K562 (cell line): ENCODE measurements around the gene PCDH1. TPM values are rescaled to one million over a fixed set of nuclear protein-coding genes. Genes with fewer than 3 reads are reported as not detected.

Source experiments
- ATF3 ChIP-seq, 2 experiments: fragments of 450-650 bp in 1 of 2; sonication (generic) in 1 of 2; formaldehyde crosslinking in 1 of 2; IDR thresholded peaks in 1 of 2; conservative IDR thresholded peaks in 1 of 2; 2 replicates each; pipeline versions ENCODE4 v1.6.1 to v1.8.1; 2016 to 2023; ENCODE audit warnings: mild to moderate bottlenecking in 2 of 2, moderate library complexity in 2 of 2, inconsistent platforms in 1 of 2, missing genetic modification reagents in 1 of 2
- CBFA2T2 ChIP-seq: fragments of 450-650 bp; conservative IDR thresholded peaks from 2 replicates; pipeline ENCODE4 v1.6.1; 2017; ENCODE audit warnings: mild to moderate bottlenecking
- CREB1 ChIP-seq, 2 experiments: sonication (generic) in 1 of 2; formaldehyde crosslinking in 1 of 2; IDR thresholded peaks; 2 replicates each; pipeline versions ENCODE4 v1.6.1 to v1.8.0; 2012 to 2022; ENCODE audit warnings: inconsistent platforms in 1 of 2, mild to moderate bottlenecking in 1 of 2, missing genetic modification reagents in 1 of 2, moderate library complexity in 1 of 2
- DPF2 ChIP-seq: fragments of 450-650 bp; IDR thresholded peaks from 2 replicates; pipeline ENCODE4 v1.6.1; 2016
- GABPB1 ChIP-seq: sonication (generic); formaldehyde crosslinking; IDR thresholded peaks from 2 replicates; pipeline ENCODE4 v1.8.0; 2022; ENCODE audit warnings: mild to moderate bottlenecking, missing genetic modification reagents
- KDM2B ChIP-seq: fragments of 250-450 bp; sonication (Bioruptor Pico); IDR thresholded peaks from 2 replicates; pipeline ENCODE4 v1.8.0; 2021; ENCODE audit warnings: mild to moderate bottlenecking, moderate library complexity
- MCM3 ChIP-seq: fragments of 450-650 bp; IDR thresholded peaks from 2 replicates; pipeline ENCODE4 v1.6.1; 2016
- MTA1 ChIP-seq: fragments of 450-650 bp; IDR thresholded peaks from 2 replicates; pipeline ENCODE4 v1.6.1; 2017; ENCODE audit warnings: borderline replicate concordance
- MTA3 ChIP-seq: fragments of 450-650 bp; formaldehyde crosslinking; IDR thresholded peaks from 2 replicates; pipeline ENCODE4 v1.6.1; 2017; ENCODE audit warnings: mild to moderate bottlenecking, borderline replicate concordance
- NFE2 ChIP-seq: IDR thresholded peaks from 2 replicates; pipeline ENCODE4 v1.6.1; 2014; ENCODE audit warnings: antibody characterized with exemption, low read depth
- NR4A1 ChIP-seq, 2 experiments: fragments of 250-450 bp in 1 of 2; fragments of 450-650 bp in 1 of 2; sonication (Bioruptor Pico) in 1 of 2; IDR thresholded peaks; 2 replicates each; pipeline versions ENCODE4 v1.4.0 to v1.6.1; 2016 to 2020; ENCODE audit warnings: mild to moderate bottlenecking in 2 of 2, missing compliant biosample characterization in 1 of 2, missing genetic modification characterization in 1 of 2, moderate library complexity in 1 of 2
- POLR2A ChIP-seq: fragments of 450-650 bp; conservative IDR thresholded peaks from 2 replicates; pipeline ENCODE4 v1.6.1; 2016
- POLR3A ChIP-seq: IDR thresholded peaks from 2 replicates; pipeline ENCODE4 v1.6.1; 2011; ENCODE audit warnings: borderline replicate concordance, mild to moderate bottlenecking, moderate library complexity; ENCODE audit not compliant: insufficient read length, insufficient read depth; ENCODE audit errors: extremely low read depth
- RB1 ChIP-seq: fragments of 450-650 bp; IDR thresholded peaks from 2 replicates; pipeline ENCODE4 v1.6.1; 2017; ENCODE audit warnings: low read depth, mild to moderate bottlenecking
- SMAD1 ChIP-seq: fragments of 150-350 bp; IDR thresholded peaks from 2 replicates; pipeline ENCODE4 v1.6.1; 2014; ENCODE audit warnings: low read length, low read depth; ENCODE audit not compliant: partially characterized antibody
- SREBF2 ChIP-seq: sonication (generic); formaldehyde crosslinking; IDR thresholded peaks from 2 replicates; pipeline ENCODE4 v1.4.0; 2020; ENCODE audit warnings: mild to moderate bottlenecking, missing genetic modification reagents
- ZFPM2 ChIP-seq: fragments of 250-450 bp; sonication (Bioruptor Pico); IDR thresholded peaks from 2 replicates; pipeline ENCODE4 v1.5.1; 2022; ENCODE audit warnings: mild to moderate bottlenecking
- ZNF398 ChIP-seq: fragments of 250-450 bp; sonication (Bioruptor Pico); IDR thresholded peaks from 2 replicates; pipeline ENCODE4 v1.8.0; 2021; ENCODE audit warnings: moderate library complexity, mild to moderate bottlenecking, inconsistent platforms
- ZNF717 ChIP-seq: fragments of 250-450 bp; sonication (Bioruptor Pico); IDR thresholded peaks from 2 replicates; pipeline ENCODE4 v1.5.0; 2021
- ZNF76 ChIP-seq: fragments of 250-450 bp; sonication (Bioruptor Pico); IDR thresholded peaks from 2 replicates; pipeline ENCODE4 v1.4.0; 2020; ENCODE audit warnings: mild to moderate bottlenecking, moderate library complexity, borderline replicate concordance
- polyA plus RNA-seq, 8 experiments: library from polyadenylated mRNA; depleted of rRNA in 4 of 8; stranded (reverse) in 5 of 8; unstranded in 3 of 8; fragments of >200 nt; fragmentation: Nextera tagmentation in 2 of 8; fragmentation: Illumina TruSeq in 1 of 8; extraction: Ambion mirVana in 2 of 8; extraction: Trizol in 1 of 8; gene quantifications; 2 replicates each; pipeline versions ENCODE4 v1.2.1 to v1.2.3, GENCODE V29; 2011 to 2014; ENCODE audit warnings: inconsistent platforms in 1 of 8, missing spikeins in 1 of 8
- total RNA-seq, 7 experiments: library from RNA; depleted of rRNA in 6 of 7; stranded (reverse); fragments of >200 nt in 6 of 7; fragmentation: Illumina TruSeq in 2 of 7; extraction: Trizol in 2 of 7; gene quantifications; 2 replicates each; pipeline versions ENCODE4 v1.2.1 to v1.2.3, GENCODE V29; 2011 to 2021; ENCODE audit warnings: low replicate concordance in 1 of 7
- TF ChIP-seq, protein P1 (sequence below): sonication (generic); formaldehyde crosslinking; IDR thresholded peaks from 2 replicates; pipeline ENCODE4 v1.8.1; 2022; ENCODE audit warnings: missing genetic modification reagents
- TF ChIP-seq, protein P2 (sequence below): sonication (generic); formaldehyde crosslinking; IDR thresholded peaks from 2 replicates; pipeline ENCODE4 v1.4.0; 2020; ENCODE audit warnings: mild to moderate bottlenecking, missing genetic modification reagents

The PCDH1 gene
- total and polyA plus RNA-seq, 9 of the 15 experiments (the other 6 are each of a cell fraction or from before 2014, with no cell fraction given), result 0.11 to 3.6 (median 1.9) TPM; not detected in 1

GRCh38 chr5:141875795-141876627 is 2.2 kb downstream of the PCDH1 start (continued):
- 0 out of 2 replicates have a peak, but pooled peaks have one; percentile 32 for TF ChIP-seq CREB1 (IDR thresholded peaks at IDR 0.05)
- TF ChIP-seq CREB1 (CRISPR knock-in tag; IDR thresholded peaks at IDR 0.05), result no peak
- TF ChIP-seq ATF3 (IDR thresholded peaks at IDR 0.05), result no peak
- TF ChIP-seq ATF3 (CRISPR knock-in tag; conservative IDR thresholded peaks at IDR 0.05), result no peak
- TF ChIP-seq, protein P1, sequence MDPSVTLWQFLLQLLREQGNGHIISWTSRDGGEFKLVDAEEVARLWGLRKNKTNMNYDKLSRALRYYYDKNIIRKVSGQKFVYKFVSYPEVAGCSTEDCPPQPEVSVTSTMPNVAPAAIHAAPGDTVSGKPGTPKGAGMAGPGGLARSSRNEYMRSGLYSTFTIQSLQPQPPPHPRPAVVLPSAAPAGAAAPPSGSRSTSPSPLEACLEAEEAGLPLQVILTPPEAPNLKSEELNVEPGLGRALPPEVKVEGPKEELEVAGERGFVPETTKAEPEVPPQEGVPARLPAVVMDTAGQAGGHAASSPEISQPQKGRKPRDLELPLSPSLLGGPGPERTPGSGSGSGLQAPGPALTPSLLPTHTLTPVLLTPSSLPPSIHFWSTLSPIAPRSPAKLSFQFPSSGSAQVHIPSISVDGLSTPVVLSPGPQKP (CRISPR knock-in tag), result no peak
- 0 out of 2 replicates have a peak, but pooled peaks have one; percentile 28 for TF ChIP-seq MTA3
- TF ChIP-seq ZNF76 (CRISPR knock-in tag), result no peak
- TF ChIP-seq POLR2A, result peak; percentile 55; the same call in 1 of the 2 replicates
- TF ChIP-seq, protein P2, sequence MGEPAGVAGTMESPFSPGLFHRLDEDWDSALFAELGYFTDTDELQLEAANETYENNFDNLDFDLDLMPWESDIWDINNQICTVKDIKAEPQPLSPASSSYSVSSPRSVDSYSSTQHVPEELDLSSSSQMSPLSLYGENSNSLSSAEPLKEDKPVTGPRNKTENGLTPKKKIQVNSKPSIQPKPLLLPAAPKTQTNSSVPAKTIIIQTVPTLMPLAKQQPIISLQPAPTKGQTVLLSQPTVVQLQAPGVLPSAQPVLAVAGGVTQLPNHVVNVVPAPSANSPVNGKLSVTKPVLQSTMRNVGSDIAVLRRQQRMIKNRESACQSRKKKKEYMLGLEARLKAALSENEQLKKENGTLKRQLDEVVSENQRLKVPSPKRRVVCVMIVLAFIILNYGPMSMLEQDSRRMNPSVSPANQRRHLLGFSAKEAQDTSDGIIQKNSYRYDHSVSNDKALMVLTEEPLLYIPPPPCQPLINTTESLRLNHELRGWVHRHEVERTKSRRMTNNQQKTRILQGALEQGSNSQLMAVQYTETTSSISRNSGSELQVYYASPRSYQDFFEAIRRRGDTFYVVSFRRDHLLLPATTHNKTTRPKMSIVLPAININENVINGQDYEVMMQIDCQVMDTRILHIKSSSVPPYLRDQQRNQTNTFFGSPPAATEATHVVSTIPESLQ (CRISPR knock-in tag), result 0 out of 2 replicates have a peak, but pooled peaks have one; percentile 54
- peak; percentile 53; the same call in 1 of the 2 replicates for TF ChIP-seq CBFA2T2
- TF ChIP-seq POLR3A, result no peak
- TF ChIP-seq RB1, result no peak
- no peak for TF ChIP-seq NR4A1 (CRISPR knock-in tag; IDR thresholded peaks at IDR 0.05)
- no peak for TF ChIP-seq NR4A1 (tag; IDR thresholded peaks at IDR 0.05)
- no peak for TF ChIP-seq GABPB1 (CRISPR knock-in tag)
- TF ChIP-seq MCM3, result no peak
- TF ChIP-seq NFE2, result no peak
- TF ChIP-seq SREBF2 (CRISPR knock-in tag), result no peak
- no peak for TF ChIP-seq ZFPM2 (CRISPR knock-in tag)
- no peak for TF ChIP-seq ZNF398 (CRISPR knock-in tag)
- peak; percentile 65; the same call in 1 of the 2 replicates for TF ChIP-seq DPF2
- no peak for TF ChIP-seq MTA1
- TF ChIP-seq SMAD1, result no peak
- peak; percentile 14; the same call in 1 of the 2 replicates for TF ChIP-seq KDM2B (CRISPR knock-in tag)
- TF ChIP-seq ZNF717 (CRISPR knock-in tag), result no peak
